Spleen (tissue), 11 donors: ENCODE measurements around the gene CXCR6. TPM values are rescaled to one million over a fixed set of nuclear protein-coding genes. Genes with fewer than 3 reads are reported as not detected.

ENCODE experiments used
- DNase-seq: peaks from one replicate; pipeline ENCODE4 v3.0.0-alpha.2; 2020
- H3K27ac ChIP-seq, 8 donors: fragments of 200-600 bp; sonication (generic) in 7 of 8; 1 replicate in 4 of 8; 2 replicates in 4 of 8; pipeline versions ENCODE4 v1.5.0 to v1.8.0; 2016 to 2021; ENCODE audit warnings: inconsistent platforms in 4 of 8, mild to moderate bottlenecking in 4 of 8, moderate library complexity in 1 of 8
- H3K27me3 ChIP-seq, 7 donors: fragments of 200-600 bp; sonication (generic) in 6 of 7; replicated peaks in 1 of 7; 1 replicate in 4 of 7; 2 replicates in 3 of 7; pipeline versions ENCODE4 v1.5.0 to v1.8.0; 2016 to 2021; ENCODE audit warnings: inconsistent platforms in 3 of 7, mild to moderate bottlenecking in 1 of 7
- H3K36me3 ChIP-seq, 6 donors: fragments of 200-600 bp; sonication (generic) in 5 of 6; 1 replicate in 4 of 6; 2 replicates in 2 of 6; pipeline versions ENCODE4 v1.5.0 to v1.8.0; 2016 to 2021; ENCODE audit warnings: inconsistent platforms in 2 of 6
- H3K4me1 ChIP-seq, 6 donors: fragments of 200-600 bp; sonication (generic) in 5 of 6; 1 replicate in 3 of 6; 2 replicates in 3 of 6; pipeline versions ENCODE4 v1.5.0 to v1.8.0; 2016 to 2021; ENCODE audit warnings: inconsistent platforms in 3 of 6
- H3K4me3 ChIP-seq, 8 donors: fragments of 200-600 bp; sonication (generic) in 7 of 8; 1 replicate in 4 of 8; 2 replicates in 4 of 8; pipeline versions ENCODE4 v1.5.0 to v1.8.0; 2016 to 2021; ENCODE audit warnings: inconsistent platforms in 4 of 8, mild to moderate bottlenecking in 4 of 8, moderate library complexity in 2 of 8
- H3K9me3 ChIP-seq, 8 donors: fragments of 200-600 bp; sonication (generic) in 7 of 8; 1 replicate in 4 of 8; 2 replicates in 4 of 8; pipeline versions ENCODE4 v1.5.0 to v1.8.0; 2016 to 2021; ENCODE audit warnings: inconsistent platforms in 4 of 8
- CTCF ChIP-seq, 11 experiments: fragments of 200-600 bp in 7 of 11; fragments of 450-650 bp in 4 of 11; sonication (generic) in 4 of 11; IDR thresholded peaks in 8 of 11; conservative IDR thresholded peaks in 3 of 11; 1 replicate in 7 of 11; 2 replicates in 4 of 11; pipeline versions ENCODE4 v1.4.0 to v1.8.0; 2016 to 2021; ENCODE audit warnings: antibody characterized with exemption in 11 of 11, inconsistent platforms in 4 of 11, mild to moderate bottlenecking in 1 of 11
- POLR2A ChIP-seq, 3 donors: fragments of 450-650 bp; IDR thresholded peaks; one replicate each; pipeline ENCODE4 v1.5.1; 2017; ENCODE audit warnings: antibody characterized with exemption in 3 of 3, mild to moderate bottlenecking in 1 of 3
- POLR2AphosphoS5 ChIP-seq, 3 donors: sonication (generic); formaldehyde crosslinking; IDR thresholded peaks; one replicate each; pipeline ENCODE4 v1.5.1; 2017; ENCODE audit warnings: antibody characterized with exemption in 3 of 3
- WGBS, 5 donors: extraction: QIAGEN DNeasy Blood & Tissue Kit in 3 of 5; methylation state at CpG; one replicate each; pipeline versions ENCODE4 v1.1.5 to v1.1.7; 2013 to 2018; 5-methylcytosine and 5-hydroxymethylcytosine counted together
- intact Hi-C: fragments of 100-400 bp; cut with DNase I; formaldehyde crosslinking; loops from one replicate; pipeline ENCODE4 v1.15.0; 2023; ENCODE audit warnings: low total_unique reads
- polyA plus RNA-seq, 3 donors: library from polyadenylated mRNA; stranded (reverse); fragments of 200-250 nt; gene quantifications; one replicate each; pipeline ENCODE4 v1.2.1, GENCODE V29; 2013
- total RNA-seq, 7 donors: library from RNA; depleted of rRNA in 3 of 7; stranded (reverse); fragments of >200 nt in 3 of 7; fragmentation: NEBNext Ultra II Directional in 4 of 7; extraction: Animal tissue kit (Norgen Biotek cat#: 25700) in 4 of 7; gene quantifications; one replicate each; pipeline versions ENCODE4 v1.1.0 to v1.2.1, GENCODE V29; 2016 to 2021
- donor health status: healthy with polysubstance abuse.
- donor health status: DM: no; HTN: no; CAD: no; lungs with moderate emphysema.
- donor health status: DM: no; HTN: no; CAD: no.
- donor health status: Bipolar disorder and iron deficiency.
- donor health status: healthy.
- donor health status: DM: no; HTN: no; CAD: no.
- donor health status: DM: yes; HTN: yes; CAD: no.

Gene CXCR6
- total and polyA plus RNA-seq, 10 donors: 2.5 to 35.3 (median 11.6) TPM

DNA sequence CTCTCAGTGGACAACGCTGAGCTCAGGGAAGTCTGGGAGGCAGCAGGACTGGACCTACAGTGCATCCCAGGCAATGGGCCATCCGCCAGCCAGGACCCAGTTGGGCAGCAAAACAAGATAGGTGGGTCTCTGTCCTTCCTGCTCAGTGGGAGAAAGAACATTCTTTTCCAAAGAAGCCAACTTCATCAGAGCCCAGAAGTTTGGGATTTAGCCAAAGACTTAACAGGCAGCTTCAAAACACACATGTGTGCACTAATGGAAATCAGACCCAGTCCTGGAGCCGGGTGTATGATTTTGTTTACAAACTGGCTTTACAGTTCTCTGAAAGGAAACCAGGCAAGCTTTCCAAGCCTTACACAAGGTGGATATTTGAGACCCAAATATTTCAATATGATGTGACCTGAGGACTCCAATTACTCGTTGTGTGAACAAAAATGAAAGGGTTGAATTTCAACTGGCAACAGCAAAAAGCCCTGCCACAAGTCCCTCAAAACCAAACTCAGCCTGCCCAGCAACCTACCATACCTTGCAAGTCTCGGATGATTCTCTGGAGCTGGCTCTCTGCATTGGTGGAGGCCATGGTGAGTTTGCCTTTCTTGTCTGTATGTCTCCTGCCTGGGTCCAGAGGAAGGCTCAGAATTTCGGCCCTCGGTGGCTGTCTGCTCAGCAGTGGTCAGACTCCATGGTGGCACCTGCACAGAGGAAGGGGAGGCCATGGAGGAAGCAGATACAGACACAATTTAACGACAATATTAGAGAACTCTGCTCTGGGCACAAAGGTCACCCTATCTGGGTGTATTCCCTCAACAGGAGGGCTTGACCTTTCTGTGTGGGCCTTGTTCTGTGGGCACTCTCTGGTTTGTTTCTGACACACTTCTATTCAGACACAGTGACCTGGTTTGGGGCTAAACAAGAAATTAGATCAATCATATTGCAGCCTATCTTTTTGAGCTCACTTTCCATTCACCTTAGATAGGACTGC lies 41.4 kb downstream of the CXCR6 start:
- TF ChIP-seq POLR2AphosphoS5 (IDR thresholded peaks at IDR 0.05) (no peak), CTCF (IDR thresholded peaks at IDR 0.05 in 8 of 11, conservative IDR thresholded peaks at IDR 0.05 in 3 of 11) (no peak), POLR2A (IDR thresholded peaks at IDR 0.05) (no peak)
- Histone ChIP-seq H3K4me1 (peaks cover 14 to 84% (median 36%) of the 10 kb centered on the region in 6 donors), H3K27ac (peak overlapping the region in 3 of 8 donors; percentile 14 to 60 (median 51)), H3K9me3 (no peaks in the 10 kb centered on the region), H3K4me3 (no peak overlapping the region), H3K27me3 (no peaks in the 10 kb centered on the region), H3K36me3 (peaks cover 0 to 66% (median 51%) of the 10 kb centered on the region in 6 donors)
- intact Hi-C loops: no loop called here
- whole genome bisulfite sequencing, 5 donors: 85 to 95% (median 89%) methylated on average over 8 of the region's 8 CpGs
- no peak for DNase-seq

DNA sequence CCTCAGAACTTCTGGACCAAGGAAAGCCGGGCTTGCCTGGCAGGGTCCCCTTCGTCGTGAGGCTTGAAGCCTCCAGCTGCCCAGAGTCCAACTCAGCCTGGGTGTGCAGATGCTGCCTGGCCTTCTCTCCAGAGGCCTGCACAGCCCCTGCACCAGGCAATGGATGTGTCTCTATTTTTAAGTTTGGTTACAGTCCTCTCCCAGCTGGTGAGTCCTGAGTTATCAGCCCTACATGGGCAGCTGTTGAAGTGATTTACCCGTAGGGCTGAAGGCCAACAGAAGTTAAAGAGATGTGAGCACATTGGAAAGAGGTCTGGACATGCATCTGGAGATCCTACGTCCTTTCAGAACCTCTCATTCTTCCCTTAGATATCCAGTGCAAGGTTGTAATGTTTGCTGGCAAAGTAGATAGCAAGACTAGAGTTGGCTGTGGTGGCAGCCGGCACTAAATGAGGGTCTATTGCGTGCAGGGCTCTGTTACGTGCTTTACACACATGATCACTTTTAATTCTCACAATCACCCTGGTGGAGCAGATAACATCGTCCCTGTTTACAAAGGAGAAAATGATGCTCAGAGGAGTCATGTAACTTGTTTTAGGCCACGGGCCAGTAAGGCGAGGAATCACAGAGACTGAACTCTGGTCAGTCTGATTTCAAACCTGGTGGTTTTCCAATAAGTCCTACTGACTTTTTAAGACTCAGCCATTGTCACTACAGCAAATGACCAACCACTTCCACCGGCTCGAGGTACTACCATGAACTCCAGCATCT lies 42.5 kb downstream of the CXCR6 start:
- no peak for DNase-seq
- Histone ChIP-seq H3K9me3 (no peaks in the 10 kb centered on the region), H3K4me1 (peaks cover 13 to 84% (median 30%) of the 10 kb centered on the region in 6 donors), H3K27me3 (no peaks in the 10 kb centered on the region), H3K36me3 (peaks cover 0 to 59% (median 40%) of the 10 kb centered on the region in 6 donors), H3K27ac (peak overlapping the region in 4 of 8 donors; percentile 21 to 64 (median 56)), H3K4me3 (no peak overlapping the region)
- TF ChIP-seq POLR2AphosphoS5 (IDR thresholded peaks at IDR 0.05): no peak
- no peak for TF ChIP-seq POLR2A (IDR thresholded peaks at IDR 0.05)
- no peak for TF ChIP-seq CTCF (IDR thresholded peaks at IDR 0.05 in 8 of 11, conservative IDR thresholded peaks at IDR 0.05 in 3 of 11)
- intact Hi-C loops: no loop called here
- 92 to 96% (median 93%) methylated on average over 13 of the region's 13 CpGs for WGBS, 5 donors

DNA sequence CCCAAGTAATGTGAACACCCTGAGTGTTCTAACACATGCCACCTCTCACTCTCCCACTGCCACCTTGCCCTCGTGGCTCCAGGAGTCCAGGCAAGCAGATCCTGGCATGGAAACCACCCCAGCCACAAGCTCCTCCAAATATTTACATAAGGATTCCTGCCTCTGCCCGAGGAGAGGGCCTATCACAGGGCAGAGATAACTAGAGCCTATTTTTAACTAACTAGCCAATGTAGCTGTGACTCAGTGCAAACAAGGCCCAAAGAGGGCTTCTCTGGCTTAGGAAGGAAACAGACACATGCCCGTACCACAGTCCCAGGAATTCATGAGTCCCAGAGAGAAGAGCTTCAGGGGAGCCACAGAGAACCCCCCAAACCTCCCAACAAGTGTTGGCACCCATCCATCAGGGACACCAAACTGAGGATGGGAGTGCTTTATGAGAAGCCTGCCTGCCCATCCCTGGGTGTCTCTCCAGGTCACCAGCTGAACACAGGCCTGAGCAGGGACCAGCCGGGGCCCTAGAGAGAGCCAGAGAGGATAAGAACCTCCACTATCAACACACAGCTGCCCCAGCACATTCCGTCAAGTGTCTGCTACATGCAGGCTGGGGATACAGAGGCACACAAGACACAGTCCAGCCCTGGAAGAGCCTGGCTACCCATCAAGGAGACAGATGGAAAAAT lies 43.2 kb downstream of the CXCR6 start:
- 81 to 92% (median 87%) methylated on average over 5 of the region's 5 CpGs for WGBS, 5 donors
- intact Hi-C loops: no loop called here

More for the DNA sequence above, 43.2 kb downstream of the CXCR6 start:
- Histone ChIP-seq H3K27ac (peak overlapping the region in 4 of 8 donors; percentile 21 to 64 (median 56)), H3K9me3 (no peaks in the 10 kb centered on the region), H3K4me1 (peaks cover 13 to 83% (median 35%) of the 10 kb centered on the region in 6 donors), H3K27me3 (no peaks in the 10 kb centered on the region), H3K4me3 (no peak overlapping the region), H3K36me3 (peaks cover 0 to 51% (median 33%) of the 10 kb centered on the region in 6 donors)
- no peak for DNase-seq
- no peak for TF ChIP-seq CTCF (IDR thresholded peaks at IDR 0.05 in 8 of 11, conservative IDR thresholded peaks at IDR 0.05 in 3 of 11)
- TF ChIP-seq POLR2AphosphoS5 (IDR thresholded peaks at IDR 0.05): no peak
- TF ChIP-seq POLR2A (IDR thresholded peaks at IDR 0.05): no peak
